DOHH2 (cell line): ENCODE results near the gene ETFA.
A peak's percentile ranks its signal among the peaks of the same experiment; 100 is the strongest.

ENCODE experiments used
- H3F3A ChIP-seq: fragments of 200-600 bp; sonication (generic), shearing (Covaris generic); 2 replicates; pipeline ENCODE4 v1.6.0; 2016; ENCODE audit warnings: antibody characterized with exemption, mild to moderate bottlenecking; ENCODE audit not compliant: control insufficient read depth, insufficient read depth
- H3K27ac ChIP-seq: fragments of 200-600 bp; sonication (generic); 2 replicates; pipeline ENCODE4 v1.5.1; 2014; ENCODE audit warnings: low read depth, mild to moderate bottlenecking, low read length, moderate library complexity
- H3K27me3 ChIP-seq: fragments of 200-600 bp; sonication (generic); 2 replicates; pipeline ENCODE4 v1.6.1; 2014; ENCODE audit warnings: mild to moderate bottlenecking, low read length, mixed read lengths; ENCODE audit not compliant: control insufficient read depth
- H3K36me3 ChIP-seq: fragments of 200-600 bp; sonication (generic); 2 replicates; pipeline ENCODE4 v1.6.1; 2014; ENCODE audit warnings: mild to moderate bottlenecking, low read length, moderate library complexity, mixed read lengths; ENCODE audit not compliant: control insufficient read depth
- H3K4me1 ChIP-seq: fragments of 200-600 bp; sonication (generic); 2 replicates; pipeline ENCODE4 v1.6.1; 2014; ENCODE audit warnings: mild to moderate bottlenecking, low read length, mixed read lengths; ENCODE audit not compliant: control insufficient read depth
- H3K4me2 ChIP-seq: fragments of 200-600 bp; sonication (generic); 2 replicates; pipeline ENCODE4 v1.6.0; 2014; ENCODE audit warnings: mild to moderate bottlenecking, low read length, moderate library complexity
- H3K4me3 ChIP-seq: fragments of 200-600 bp; sonication (generic); 2 replicates; pipeline ENCODE4 v1.5.1; 2014; ENCODE audit warnings: mild to moderate bottlenecking, low read length, mixed read lengths
- H3K79me2 ChIP-seq: fragments of 200-600 bp; sonication (generic); 2 replicates; pipeline ENCODE4 v1.6.1; 2014; ENCODE audit warnings: mild to moderate bottlenecking, low read length, mixed read lengths; ENCODE audit not compliant: control insufficient read depth
- H3K9me2 ChIP-seq: fragments of 200-600 bp; sonication (generic); replicated peaks from 2 replicates; pipeline ENCODE4 v1.6.1; 2014; ENCODE audit warnings: mild to moderate bottlenecking, low read length, mixed read lengths; ENCODE audit not compliant: control insufficient read depth
- H3K9me3 ChIP-seq: fragments of 200-600 bp; sonication (generic); 2 replicates; pipeline ENCODE4 v1.6.1; 2014; ENCODE audit warnings: antibody characterized with exemption, low read length, mixed read lengths; ENCODE audit not compliant: control insufficient read depth, insufficient read depth
- H4K20me1 ChIP-seq: fragments of 200-600 bp; sonication (generic); 2 replicates; pipeline ENCODE4 v1.6.0; 2014; ENCODE audit warnings: low read depth, mild to moderate bottlenecking, antibody characterized with exemption, low read length, moderate library complexity; ENCODE audit not compliant: control insufficient read depth, insufficient read depth
- CTCF ChIP-seq: fragments of 200-600 bp; sonication (generic); IDR thresholded peaks from one replicate; pipeline ENCODE4 v1.5.1; 2014; ENCODE audit warnings: antibody characterized with exemption, mild to moderate bottlenecking, low read depth, low read length; ENCODE audit not compliant: poor library complexity, severe bottlenecking
- EZH2phosphoT487 ChIP-seq: fragments of 200-600 bp; sonication (generic); IDR thresholded peaks from 2 replicates; pipeline ENCODE4 v1.6.1; 2017; ENCODE audit warnings: borderline replicate concordance, mild to moderate bottlenecking, antibody characterized with exemption, low read length, moderate library complexity, mixed read lengths

ETFA gene

GRCh38 chr15:76285241-76285825 is 25.9 kb downstream of the ETFA start:
- TF ChIP-seq CTCF (peak; percentile 36), EZH2phosphoT487 (no peak)

GRCh38 chr15:76282465-76282864 is 28.8 kb downstream of the ETFA start:
- no peaks in the 10 kb centered on the region for H3F3A ChIP-seq
- TF ChIP-seq CTCF = no peak
- TF ChIP-seq EZH2phosphoT487 = no peak
- no peak overlapping the region for H3K4me3 ChIP-seq
- H3K9me3 ChIP-seq = no peaks in the 10 kb centered on the region
- H3K27ac ChIP-seq = no peak overlapping the region
- H3K9me2 ChIP-seq = no peaks in the 10 kb centered on the region
- H3K36me3 ChIP-seq = peaks cover 81% of the 10 kb centered on the region
- no peak overlapping the region for H3K4me2 ChIP-seq
- no peaks in the 10 kb centered on the region for H3K4me1 ChIP-seq
- no peaks in the 10 kb centered on the region for H4K20me1 ChIP-seq
- no peaks in the 10 kb centered on the region for H3K79me2 ChIP-seq
- H3K27me3 ChIP-seq = no peaks in the 10 kb centered on the region

More at GRCh38 chr15:76285241-76285825, 25.9 kb downstream of the ETFA start:
- Histone ChIP-seq H4K20me1 (no peaks in the 10 kb centered on the region), H3K4me1 (no peaks in the 10 kb centered on the region), H3K9me3 (no peaks in the 10 kb centered on the region), H3K9me2 (no peaks in the 10 kb centered on the region), H3K4me3 (no peak overlapping the region), H3K27ac (no peak overlapping the region), H3K27me3 (no peaks in the 10 kb centered on the region), H3K4me2 (no peak overlapping the region), H3F3A (0 out of 2 replicates have a peak, but pooled peaks cover 2% of the 10 kb centered on the region), H3K36me3 (peaks cover 63% of the 10 kb centered on the region), H3K79me2 (peaks cover 2% of the 10 kb centered on the region; the same call in 1 of the 2 replicates)

- Histone ChIP-seq H3K4me1 (no peaks in the 10 kb centered on the region), H3F3A (no peaks in the 10 kb centered on the region), H3K4me2 (no peak overlapping the region), H3K27me3 (no peaks in the 10 kb centered on the region), H3K27ac (no peak overlapping the region), H3K9me3 (no peaks in the 10 kb centered on the region), H4K20me1 (no peaks in the 10 kb centered on the region), H3K9me2 (no peaks in the 10 kb centered on the region), H3K4me3 (no peak overlapping the region), H3K79me2 (no peaks in the 10 kb centered on the region), H3K36me3 (peaks cover 69% of the 10 kb centered on the region)
- no peak for TF ChIP-seq CTCF
- TF ChIP-seq EZH2phosphoT487 = no peak
These were observed 32.6 kb downstream of the ETFA start for GRCh38 chr15:76278651-76279050.
